C4-2B (cell line): ENCODE results near the gene HDGFL2.

Experiments
- ZFX ChIP-seq: fragments of 450-650 bp; IDR thresholded peaks from 2 replicates; pipeline ENCODE4 v1.6.1; 2017
- TF ChIP-seq, protein P1 (sequence below): fragments of 450-650 bp; conservative IDR thresholded peaks from 2 replicates; pipeline ENCODE4 v1.5.1; 2017; ENCODE audit warnings: mild to moderate bottlenecking

GRCh38 chr19:4494691-4495064 is 22.6 kb downstream of the HDGFL2 start:
- TF ChIP-seq, protein P1, sequence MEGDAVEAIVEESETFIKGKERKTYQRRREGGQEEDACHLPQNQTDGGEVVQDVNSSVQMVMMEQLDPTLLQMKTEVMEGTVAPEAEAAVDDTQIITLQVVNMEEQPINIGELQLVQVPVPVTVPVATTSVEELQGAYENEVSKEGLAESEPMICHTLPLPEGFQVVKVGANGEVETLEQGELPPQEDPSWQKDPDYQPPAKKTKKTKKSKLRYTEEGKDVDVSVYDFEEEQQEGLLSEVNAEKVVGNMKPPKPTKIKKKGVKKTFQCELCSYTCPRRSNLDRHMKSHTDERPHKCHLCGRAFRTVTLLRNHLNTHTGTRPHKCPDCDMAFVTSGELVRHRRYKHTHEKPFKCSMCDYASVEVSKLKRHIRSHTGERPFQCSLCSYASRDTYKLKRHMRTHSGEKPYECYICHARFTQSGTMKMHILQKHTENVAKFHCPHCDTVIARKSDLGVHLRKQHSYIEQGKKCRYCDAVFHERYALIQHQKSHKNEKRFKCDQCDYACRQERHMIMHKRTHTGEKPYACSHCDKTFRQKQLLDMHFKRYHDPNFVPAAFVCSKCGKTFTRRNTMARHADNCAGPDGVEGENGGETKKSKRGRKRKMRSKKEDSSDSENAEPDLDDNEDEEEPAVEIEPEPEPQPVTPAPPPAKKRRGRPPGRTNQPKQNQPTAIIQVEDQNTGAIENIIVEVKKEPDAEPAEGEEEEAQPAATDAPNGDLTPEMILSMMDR: no peak
- no peak for TF ChIP-seq ZFX
